Hematopoietic multipotent progenitor cell (in vitro differentiated cells): ENCODE data around the gene SLC49A3. TPM values are rescaled to one million over a fixed set of nuclear protein-coding genes. Genes with fewer than 3 reads are reported as not detected.
"Not testable (repeated sequence)": the region's sequence is repeated elsewhere in the genome, so short reads cannot be mapped to it uniquely, and the experiment has no call there.

Source experiments
- DNase-seq, 3 donors: peaks; one replicate each; pipeline ENCODE4 v3.0.0-alpha.2; 2011 to 2015; ENCODE audit warnings: low read depth in 2 of 3, low spot score in 2 of 3
- total RNA-seq: library from RNA; depleted of rRNA; stranded (reverse); fragments of >200 nt; gene quantifications from one replicate; pipeline ENCODE4 v1.2.3, GENCODE V29; 2012

The SLC49A3 gene
- total RNA-seq, 1 donor, result 5.9 TPM

GRCh38 chr4:668219-668618 lies 20.7 kb downstream of the SLC49A3 start:
- not testable (repeated sequence) for DNase-seq

- DNase-seq, result no peak
Measured at GRCh38 chr4:667545-667925, 21.4 kb downstream of the SLC49A3 start.

DNA sequence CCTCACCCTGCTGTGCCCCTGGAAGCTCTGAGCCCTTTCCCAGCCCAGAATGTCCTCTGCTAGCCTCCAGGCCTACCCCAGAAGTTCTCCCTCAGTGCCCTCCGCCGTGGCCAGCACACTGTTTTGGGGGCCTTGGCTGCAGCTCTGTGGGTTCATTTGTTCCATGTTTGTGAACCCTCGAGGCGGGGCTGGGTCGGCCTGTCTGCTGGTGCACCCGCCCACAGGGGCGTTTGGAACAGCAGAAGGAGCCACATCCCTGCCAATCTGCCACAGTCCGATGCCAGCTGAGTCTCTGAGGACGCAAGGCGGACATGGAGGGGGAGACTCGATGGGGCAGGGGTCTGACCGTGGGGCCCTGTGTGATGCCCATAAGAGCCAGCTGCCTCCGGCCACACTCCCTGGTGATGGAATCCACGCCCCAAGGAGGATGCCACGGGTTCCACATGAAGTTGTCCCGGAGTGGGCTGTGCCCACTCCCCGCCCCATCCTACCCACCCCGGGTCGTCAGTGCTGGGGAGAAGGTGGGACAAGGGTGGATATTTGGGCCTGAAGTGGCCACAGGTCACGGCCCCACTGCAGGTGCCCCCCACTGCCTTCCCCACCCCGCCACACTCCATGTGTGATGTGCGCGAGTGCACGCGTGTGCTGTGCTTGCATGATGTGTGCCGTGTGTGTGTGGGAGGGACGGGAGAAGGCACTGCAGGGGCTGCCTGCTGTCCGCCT lies 22.0 kb downstream of the SLC49A3 start:
- no peak for DNase-seq

DNA sequence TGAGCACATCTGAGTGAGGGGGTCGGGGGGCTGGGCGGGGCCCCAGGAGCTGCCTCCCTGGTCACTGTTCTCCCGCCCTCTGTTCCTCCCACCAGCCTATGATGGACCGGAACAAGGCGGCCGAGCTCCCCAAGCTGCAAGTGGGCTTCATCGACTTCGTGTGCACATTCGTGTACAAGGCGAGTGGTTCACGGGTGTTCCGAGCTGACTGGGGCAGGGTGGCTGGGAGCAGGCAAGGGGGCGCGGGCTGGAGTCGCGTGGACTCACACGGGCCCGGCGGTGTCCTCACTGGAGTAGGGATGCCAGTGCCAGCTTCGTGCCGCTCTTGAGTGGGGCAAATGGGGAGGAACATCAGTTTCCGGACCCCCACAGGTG lies 22.5 kb downstream of the SLC49A3 start:
- DNase-seq, result no peak

- DNase-seq, result no peak
Measured at GRCh38 chr4:665751-666435, 23.1 kb downstream of the SLC49A3 start.

DNA sequence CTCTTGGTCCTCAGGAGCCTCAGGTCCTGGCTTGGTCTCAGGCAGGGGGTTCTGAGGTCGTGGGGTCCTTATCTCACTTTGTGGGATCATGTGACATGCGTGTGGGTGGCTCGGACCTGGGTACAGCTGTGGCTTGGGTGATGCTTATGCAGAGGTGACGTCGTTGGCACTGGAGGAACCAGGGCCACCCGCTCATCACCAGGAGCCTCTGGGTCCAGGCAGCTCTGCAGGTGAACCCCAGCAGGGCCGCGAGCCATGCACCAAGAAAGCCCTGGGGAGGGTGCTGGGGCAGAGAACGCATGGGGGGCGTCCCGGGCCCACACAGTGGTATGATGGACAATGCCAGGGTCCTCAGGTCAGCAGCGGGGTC lies 23.6 kb downstream of the SLC49A3 start:
- no peak for DNase-seq

GRCh38 chr4:664713-665231 lies 24.2 kb downstream of the SLC49A3 start:
- no peak for DNase-seq

- peak in 2 of 3 donors; percentile 81 to 88 for DNase-seq
Measured at GRCh38 chr4:663438-664428, 25.2 kb downstream of the SLC49A3 start.

- DNase-seq, result no peak
Measured at GRCh38 chr4:663046-663437, 25.9 kb downstream of the SLC49A3 start.

DNA sequence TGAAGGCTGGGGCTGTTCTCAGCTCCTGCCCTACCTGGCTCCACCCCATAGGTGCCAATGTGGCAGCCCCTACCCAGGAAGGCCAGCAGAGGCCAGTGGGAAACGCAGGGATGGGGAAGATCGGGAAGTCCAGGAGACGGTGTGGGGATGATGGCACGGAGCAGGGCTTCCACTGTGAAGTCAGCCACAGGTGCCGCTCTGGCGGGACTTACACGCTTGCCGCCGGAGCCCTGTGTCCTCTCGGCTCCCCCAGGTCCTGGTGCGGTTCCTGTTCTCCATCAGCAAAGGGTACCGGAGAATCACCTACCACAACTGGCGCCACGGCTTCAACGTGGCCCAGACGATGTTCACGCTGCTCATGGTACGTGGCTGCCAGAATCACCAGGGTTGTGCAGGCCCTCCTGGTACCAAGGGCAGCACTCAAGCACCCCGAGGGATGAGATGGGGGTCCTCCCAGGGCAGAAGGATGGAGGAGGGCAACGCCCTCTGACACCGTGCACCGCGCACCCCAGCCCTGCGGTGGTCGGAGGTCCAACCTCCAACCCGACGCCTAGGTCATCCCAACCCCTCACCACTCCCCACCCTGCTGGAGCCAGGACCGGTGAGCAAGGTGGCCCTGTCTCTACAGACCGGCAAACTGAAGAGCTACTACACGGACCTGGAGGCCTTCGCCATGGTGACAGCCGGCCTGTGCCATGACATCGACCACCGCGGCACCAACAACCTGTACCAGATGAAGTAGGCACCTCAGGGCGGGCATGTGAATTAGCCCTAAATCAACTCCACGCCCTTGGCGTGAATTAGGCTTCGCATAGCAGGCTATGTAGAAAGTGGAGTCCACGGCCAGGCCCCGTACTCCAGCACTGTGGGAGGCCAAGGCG lies 26.8 kb downstream of the SLC49A3 start:
- DNase-seq, result no peak

DNA sequence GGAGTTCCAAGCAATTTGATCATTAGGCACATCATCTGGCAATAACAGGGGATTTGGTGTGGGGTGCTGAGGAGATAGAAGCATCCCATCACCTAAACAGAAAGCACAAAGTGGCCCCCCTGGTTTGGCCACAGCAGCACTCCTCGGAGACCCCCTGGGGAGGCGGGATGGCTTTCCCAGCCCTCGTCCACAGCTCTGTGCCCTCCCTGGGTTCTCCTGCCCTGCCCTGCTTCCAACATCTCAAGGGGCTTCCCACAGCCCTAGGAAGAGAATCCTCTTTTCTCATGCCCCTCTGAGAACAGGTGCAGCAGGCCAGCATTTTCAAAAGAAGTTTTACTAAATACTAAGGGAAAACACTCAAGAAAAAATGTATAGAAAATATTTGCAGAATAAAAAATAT lies 27.7 kb downstream of the SLC49A3 start:
- no peak for DNase-seq

DNA sequence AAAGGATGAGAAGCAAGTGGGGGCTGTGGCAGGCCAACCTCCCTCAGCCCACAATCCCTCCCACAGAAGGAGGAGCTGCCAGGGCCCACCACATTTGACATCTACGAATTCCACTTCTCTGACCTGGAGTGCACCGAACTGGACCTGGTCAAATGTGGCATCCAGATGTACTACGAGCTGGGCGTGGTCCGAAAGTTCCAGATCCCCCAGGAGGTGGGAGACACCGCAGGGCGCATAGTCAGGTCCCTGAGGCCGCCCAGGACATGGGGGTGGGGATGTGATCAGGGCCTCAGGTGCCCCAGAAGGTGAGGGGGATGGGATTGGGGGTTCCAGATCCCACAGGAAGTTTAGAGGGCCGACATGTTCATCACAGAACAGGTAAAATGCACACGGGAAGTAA lies 28.6 kb downstream of the SLC49A3 start:
- no peak for DNase-seq

GRCh38 chr4:659851-660250 lies 29.1 kb downstream of the SLC49A3 start:
- no peak for DNase-seq

DNA sequence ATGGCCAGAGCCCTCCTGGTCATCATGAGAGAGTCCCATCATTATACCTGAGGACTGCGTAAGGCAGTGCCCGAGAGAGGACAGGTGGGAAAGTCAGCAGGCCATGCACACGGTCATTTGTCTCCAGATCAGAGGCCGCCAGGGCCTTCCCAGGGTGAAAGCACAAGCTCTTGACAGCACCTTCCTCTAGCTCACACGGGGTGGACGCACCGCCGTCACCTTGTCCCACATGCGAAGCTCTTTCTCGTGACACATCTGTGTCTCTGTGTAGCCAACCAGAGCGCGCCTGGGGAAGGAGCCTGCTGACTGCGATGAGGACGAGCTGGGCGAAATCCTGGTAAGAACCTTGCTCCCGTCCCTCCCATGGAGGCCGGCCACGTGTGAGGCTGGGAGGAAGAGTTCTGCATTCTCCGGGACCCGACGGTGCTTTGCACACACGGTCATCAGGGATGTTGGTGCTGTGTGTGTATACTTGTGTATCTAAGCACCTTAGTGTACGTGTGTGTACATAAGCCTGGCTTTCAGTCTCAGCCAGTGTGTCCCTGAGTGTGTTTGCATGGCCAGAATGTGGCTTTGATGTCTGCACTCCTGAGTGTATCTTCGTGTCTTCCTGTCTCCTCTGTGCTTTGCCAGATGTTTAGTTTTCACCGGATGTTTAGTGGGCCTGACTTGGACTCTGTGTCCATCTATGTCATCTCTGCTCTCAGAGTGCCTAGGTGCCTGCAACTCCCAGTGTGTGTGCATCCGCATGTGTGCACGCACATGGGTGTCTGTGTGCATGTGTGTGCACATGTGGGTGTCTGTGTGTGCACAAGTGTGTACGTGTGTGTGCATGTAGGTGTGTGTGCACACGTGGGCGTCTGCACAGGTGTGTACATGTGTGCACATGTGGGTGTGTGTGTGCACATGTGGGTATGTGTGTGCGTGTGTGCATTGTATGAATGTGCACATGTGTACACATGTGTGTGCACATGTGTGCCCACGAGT lies 30.0 kb downstream of the SLC49A3 start:
- no peak for DNase-seq

GRCh38 chr4:657834-658667 lies 30.9 kb downstream of the SLC49A3 start:
- DNase-seq, result no peak

GRCh38 chr4:657338-657833 lies 31.6 kb downstream of the SLC49A3 start:
- no peak for DNase-seq

GRCh38 chr4:656436-657337 lies 32.3 kb downstream of the SLC49A3 start:
- DNase-seq, result no peak
